ENCODE data around the gene AP1G1. TPM values are rescaled to one million over a fixed set of nuclear protein-coding genes. Genes with fewer than 3 reads are reported as not detected.
A peak's percentile ranks its signal among the peaks of the same experiment; 100 is the strongest.

AP1G1 gene
- total RNA-seq, 4 donors from 2014 or later, result 113 to 153 (median 137) TPM

- Histone ChIP-seq H3K9me3 (no peaks in the 10 kb centered on the region), H3K27ac (no peak overlapping the region), H3K4me3 (no peak overlapping the region), H3K36me3 (peaks cover 0 to 87% (median 2%) of the 10 kb centered on the region in 3 donors), H3K27me3 (no peaks in the 10 kb centered on the region), H3K4me1 (no peaks in the 10 kb centered on the region)
- no peak for DNase-seq
- TF ChIP-seq POLR2A (IDR thresholded peaks at IDR 0.05) (no peak), CTCF (IDR thresholded peaks at IDR 0.05) (no peak)
Measured at GRCh38 chr16:71762186-71762585, 46.4 kb downstream of the AP1G1 start.

GRCh38 chr16:71761097-71761496, 47.5 kb downstream of the AP1G1 start:
- Histone ChIP-seq H3K9me3 (no peaks in the 10 kb centered on the region), H3K27me3 (no peaks in the 10 kb centered on the region), H3K4me3 (no peak overlapping the region), H3K36me3 (peaks cover 0 to 92% (median 2%) of the 10 kb centered on the region in 3 donors), H3K27ac (no peak overlapping the region), H3K4me1 (no peaks in the 10 kb centered on the region)
- DNase-seq, result no peak
- no peak for TF ChIP-seq CTCF (IDR thresholded peaks at IDR 0.05)
- TF ChIP-seq POLR2A (IDR thresholded peaks at IDR 0.05), result no peak

GRCh38 chr16:71758293-71758760, 50.3 kb downstream of the AP1G1 start:
- Histone ChIP-seq H3K27ac (peak overlapping the region in 1 of 4 donors; percentile 45), H3K4me1 (no peaks in the 10 kb centered on the region), H3K9me3 (no peaks in the 10 kb centered on the region), H3K4me3 (no peak overlapping the region), H3K27me3 (no peaks in the 10 kb centered on the region), H3K36me3 (peaks cover 0 to 97% (median 0%) of the 10 kb centered on the region in 3 donors)
- DNase-seq, result no peak
- no peak for TF ChIP-seq POLR2A (IDR thresholded peaks at IDR 0.05)
- TF ChIP-seq CTCF (IDR thresholded peaks at IDR 0.05), result no peak

- Histone ChIP-seq H3K27ac (no peak overlapping the region), H3K4me3 (no peak overlapping the region), H3K27me3 (no peaks in the 10 kb centered on the region), H3K36me3 (peaks cover 0 to 92% (median 0%) of the 10 kb centered on the region in 3 donors), H3K4me1 (no peaks in the 10 kb centered on the region), H3K9me3 (no peaks in the 10 kb centered on the region)
- DNase-seq, result no peak
- no peak for TF ChIP-seq CTCF (IDR thresholded peaks at IDR 0.05)
- TF ChIP-seq POLR2A (IDR thresholded peaks at IDR 0.05), result no peak
Measured at GRCh38 chr16:71754652-71755051, 54.0 kb downstream of the AP1G1 start.

- Histone ChIP-seq H3K36me3 (peaks cover 0 to 92% (median 0%) of the 10 kb centered on the region in 3 donors), H3K27ac (no peak overlapping the region)
Measured at GRCh38 chr16:71754108-71754507, 54.5 kb downstream of the AP1G1 start.

More at GRCh38 chr16:71754108-71754507, 54.5 kb downstream of the AP1G1 start:
- DNase-seq, result no peak
- Histone ChIP-seq H3K9me3 (no peaks in the 10 kb centered on the region), H3K27me3 (no peaks in the 10 kb centered on the region), H3K4me1 (no peaks in the 10 kb centered on the region), H3K4me3 (no peak overlapping the region)
- no peak for TF ChIP-seq CTCF (IDR thresholded peaks at IDR 0.05)
- no peak for TF ChIP-seq POLR2A (IDR thresholded peaks at IDR 0.05)
